Left hindlimb (tissue), 1 donor: Measurements from ENCODE around the gene TSPAN11.
A peak's percentile ranks its signal among the peaks of the same experiment; 100 is the strongest.
"Not testable (repeated sequence)": the region's sequence is repeated elsewhere in the genome, so short reads cannot be mapped to it uniquely, and the experiment has no call there.

Source experiments
- DNase-seq: peaks from one replicate; pipeline ENCODE4 v3.0.0-alpha.2; 2018

Gene TSPAN11, protein sequence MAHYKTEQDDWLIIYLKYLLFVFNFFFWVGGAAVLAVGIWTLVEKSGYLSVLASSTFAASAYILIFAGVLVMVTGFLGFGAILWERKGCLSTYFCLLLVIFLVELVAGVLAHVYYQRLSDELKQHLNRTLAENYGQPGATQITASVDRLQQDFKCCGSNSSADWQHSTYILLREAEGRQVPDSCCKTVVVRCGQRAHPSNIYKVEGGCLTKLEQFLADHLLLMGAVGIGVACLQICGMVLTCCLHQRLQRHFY

GRCh38 chr12:30926243-30927221, at the start of gene TSPAN11:
TSS of gene TSPAN11 (plus strand) at chr12:30926748. CDS start at chr12:30953992, 27,244 bp downstream.
- peak; percentile 79 for DNase-seq

GRCh38 chr12:30877105-30877875, 49.3 kb upstream of the TSPAN11 start:
- no peak for DNase-seq

GRCh38 chr12:30878024-30878423, 48.5 kb upstream of the TSPAN11 start:
- DNase-seq, result no peak

DNA sequence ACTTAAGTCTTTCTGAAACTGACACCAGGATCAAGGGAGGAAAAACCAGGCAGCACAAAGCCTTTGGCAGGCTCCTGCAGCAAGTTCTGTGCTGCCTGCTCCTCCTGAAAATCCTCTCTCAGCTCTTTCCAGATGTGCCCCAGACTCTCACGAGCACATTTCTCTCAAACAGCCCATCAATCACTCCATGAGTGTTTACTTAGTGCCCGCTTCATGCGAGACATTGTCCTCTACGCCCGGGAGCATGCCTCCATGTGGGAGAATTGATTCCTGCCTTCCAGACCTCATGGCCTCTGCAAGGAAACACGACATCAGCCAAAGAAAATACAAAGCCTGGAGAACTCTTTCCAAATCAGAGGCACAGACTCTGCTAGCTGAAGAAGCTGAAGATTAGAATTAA, 46.5 kb upstream of the TSPAN11 start:
- DNase-seq, result peak; percentile 57

DNA sequence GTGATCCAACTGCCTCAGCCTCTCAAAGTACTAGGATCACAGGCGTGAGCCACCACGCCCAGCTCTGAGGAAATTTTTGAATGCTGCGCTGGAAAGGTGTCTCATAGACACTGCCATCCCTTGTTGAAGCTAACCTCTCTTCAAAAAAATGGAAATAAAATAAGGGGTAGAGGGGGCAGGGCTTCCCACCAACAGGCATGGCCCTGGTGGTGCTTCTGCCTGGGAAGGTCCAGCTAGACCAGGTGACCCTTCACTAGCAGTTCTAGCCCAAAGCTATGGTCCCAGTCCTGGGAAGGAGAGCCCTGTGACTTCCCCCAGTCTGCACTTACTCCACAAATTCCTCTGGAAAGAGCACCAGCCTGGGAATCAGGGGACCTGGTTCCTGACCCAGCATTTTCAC, 45.7 kb upstream of the TSPAN11 start:
- DNase-seq, result no peak

DNA sequence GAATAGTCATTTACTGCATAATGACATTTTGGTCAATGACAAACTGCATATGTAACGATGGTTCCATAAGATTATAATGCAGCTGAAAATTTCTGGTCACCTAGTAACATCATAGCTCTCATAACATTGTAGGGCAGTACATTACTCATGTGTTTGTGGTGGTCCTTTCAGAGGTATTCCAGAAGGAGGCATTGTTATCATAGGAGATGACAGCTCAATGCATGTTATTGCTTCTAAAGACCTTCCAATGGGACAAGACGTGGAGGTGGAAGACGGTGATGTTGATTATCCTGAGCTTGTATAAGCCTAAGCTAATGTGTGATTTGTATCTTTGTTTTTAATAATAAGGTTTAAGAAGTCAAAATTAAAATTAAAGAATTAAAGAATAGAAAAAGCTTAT, 43.8 kb upstream of the TSPAN11 start:
- DNase-seq, result no peak

- DNase-seq, result no peak
Observed at GRCh38 chr12:30884799-30885198, 41.7 kb upstream of the TSPAN11 start.

- no peak for DNase-seq
Observed at GRCh38 chr12:30885321-30885720, 41.2 kb upstream of the TSPAN11 start.

GRCh38 chr12:30887226-30887625, 39.3 kb upstream of the TSPAN11 start:
- DNase-seq, result no peak

DNA sequence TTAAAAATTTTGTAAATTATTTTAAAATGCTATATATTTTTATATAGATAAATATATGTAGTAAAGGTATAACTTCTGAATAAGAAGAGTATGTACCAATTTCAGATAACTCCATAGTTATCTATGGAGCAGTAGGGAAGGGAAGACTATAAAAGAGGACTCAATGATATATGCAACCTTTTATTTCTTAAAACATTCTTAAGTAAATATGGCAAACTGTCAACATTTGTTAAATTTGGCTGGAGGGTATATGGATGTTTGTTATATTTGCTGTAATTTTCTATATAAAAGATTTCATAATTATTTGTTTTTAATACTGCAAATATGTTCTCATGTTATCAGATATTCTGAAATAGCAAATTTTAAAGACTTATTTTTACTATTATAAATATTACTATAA, 38.3 kb upstream of the TSPAN11 start:
- no peak for DNase-seq

DNA sequence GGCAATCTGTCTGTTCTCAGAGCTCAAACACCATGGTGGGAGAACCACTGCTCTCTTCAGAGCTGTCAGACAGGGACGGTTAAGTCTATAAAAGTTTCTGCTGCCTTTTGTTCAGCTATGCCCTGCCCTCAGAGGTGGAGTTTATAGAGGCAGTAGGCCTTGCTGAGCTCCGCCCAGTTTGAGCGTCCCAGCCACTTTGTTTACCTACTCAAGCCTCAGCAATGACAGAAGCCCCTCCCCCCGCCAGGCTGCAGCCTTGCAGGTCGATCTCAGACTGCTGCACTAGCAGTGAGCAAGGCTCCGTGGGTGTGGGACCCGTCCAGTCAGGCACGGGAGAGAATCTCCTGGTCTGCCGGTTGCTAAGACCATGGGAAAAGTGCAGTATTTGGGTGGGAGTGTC, 32.0 kb upstream of the TSPAN11 start:
- DNase-seq, result not testable (repeated sequence)

- no peak for DNase-seq
Observed at GRCh38 chr12:30896461-30896860, 30.1 kb upstream of the TSPAN11 start.

- no peak for DNase-seq
Observed at GRCh38 chr12:30898846-30899245, 27.7 kb upstream of the TSPAN11 start.

GRCh38 chr12:30900351-30900750, 26.2 kb upstream of the TSPAN11 start:
- DNase-seq, result no peak

- DNase-seq, result no peak
Observed at GRCh38 chr12:30902001-30902400, 24.5 kb upstream of the TSPAN11 start.

DNA sequence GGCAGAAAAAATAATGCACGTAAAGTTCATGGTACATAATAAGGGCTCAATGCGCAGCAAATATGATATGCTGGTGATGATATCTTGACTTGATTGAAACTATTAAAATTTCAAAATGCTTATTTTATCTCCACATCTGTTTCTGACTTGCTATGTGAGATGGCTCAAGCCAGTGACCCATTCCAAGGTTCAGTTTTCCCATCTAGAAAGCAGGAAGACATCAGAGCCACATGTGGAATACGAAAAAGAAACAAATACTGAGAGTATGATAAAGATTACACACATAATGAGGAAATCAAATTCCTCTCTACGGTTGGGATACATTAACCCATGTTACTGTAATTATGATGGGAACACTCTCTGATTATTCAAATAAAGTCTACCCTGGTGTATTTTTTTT, 24.0 kb upstream of the TSPAN11 start:
- no peak for DNase-seq

- DNase-seq, result no peak
Observed at GRCh38 chr12:30905463-30906009, 21.0 kb upstream of the TSPAN11 start.

GRCh38 chr12:30908076-30908721, 18.3 kb upstream of the TSPAN11 start:
- no peak for DNase-seq

DNA sequence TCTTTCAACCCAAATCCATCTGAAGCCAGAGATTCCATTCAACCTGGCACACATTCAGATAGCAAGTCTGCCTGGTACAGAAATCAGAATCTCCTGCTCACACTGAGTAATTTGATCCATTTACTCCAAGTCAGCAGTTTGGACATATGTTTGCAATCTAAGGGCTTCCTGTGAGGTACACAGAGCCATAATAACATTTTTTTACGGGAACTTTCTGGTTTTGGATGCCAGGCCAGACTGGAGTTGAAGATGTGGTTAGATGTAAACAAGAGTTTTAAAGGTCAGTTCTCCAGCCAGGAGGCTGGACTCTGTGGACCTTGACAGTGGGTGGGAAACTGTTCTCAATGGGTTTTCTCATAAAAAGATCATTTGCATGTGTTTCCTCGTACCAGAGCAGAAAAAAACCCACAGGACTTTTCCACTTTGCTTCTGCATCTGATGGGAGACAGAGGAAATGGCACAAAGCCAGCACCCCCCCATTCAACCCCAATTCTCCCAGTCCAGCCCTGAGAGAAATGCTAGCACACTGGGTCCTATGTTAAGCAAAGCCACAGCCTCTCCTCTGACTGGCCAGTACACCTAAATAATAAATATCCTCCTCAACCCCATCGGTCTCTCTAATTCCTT, 17.7 kb upstream of the TSPAN11 start:
- peak; percentile 84 for DNase-seq

GRCh38 chr12:30909349-30910037, 17.1 kb upstream of the TSPAN11 start:
- no peak for DNase-seq

GRCh38 chr12:30910038-30910350, 16.6 kb upstream of the TSPAN11 start:
- no peak for DNase-seq
